ENCODE data around the gene PLXNA4.
"Not testable (repeated sequence)": the region's sequence is repeated elsewhere in the genome, so short reads cannot be mapped to it uniquely, and the experiment has no call there.

The PLXNA4 gene

DNA sequence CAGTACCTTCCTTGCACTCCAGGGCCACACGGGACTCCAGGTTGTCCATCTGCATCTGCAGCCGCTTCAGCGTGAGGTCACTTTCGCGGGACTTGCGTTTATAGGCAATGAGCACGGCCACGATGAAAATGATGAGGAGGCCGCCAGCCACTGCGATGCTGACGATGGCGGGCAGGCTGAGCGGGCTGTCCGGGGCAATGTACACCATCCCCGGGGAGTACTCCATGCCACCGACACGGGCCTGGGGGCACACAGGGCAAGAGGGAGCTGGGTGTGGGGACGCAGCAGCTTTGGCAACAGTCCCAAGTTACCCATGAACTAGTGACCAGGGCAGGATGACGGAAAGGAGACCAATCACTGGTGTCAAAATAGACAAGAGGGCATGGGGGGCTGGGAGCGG, 396.6 kb downstream of the PLXNA4 start:
- Mint-ChIP-seq H3K27ac (no peak overlapping the region), H3K4me1 (ENCODE audit: low read depth) (no peaks in the 10 kb centered on the region), H3K36me3 (ENCODE audit: low read depth) (no peaks in the 10 kb centered on the region), H3K9me3 (no peaks in the 10 kb centered on the region), H3K4me3 (no peak overlapping the region), H3K27me3 (no peaks in the 10 kb centered on the region)

DNA sequence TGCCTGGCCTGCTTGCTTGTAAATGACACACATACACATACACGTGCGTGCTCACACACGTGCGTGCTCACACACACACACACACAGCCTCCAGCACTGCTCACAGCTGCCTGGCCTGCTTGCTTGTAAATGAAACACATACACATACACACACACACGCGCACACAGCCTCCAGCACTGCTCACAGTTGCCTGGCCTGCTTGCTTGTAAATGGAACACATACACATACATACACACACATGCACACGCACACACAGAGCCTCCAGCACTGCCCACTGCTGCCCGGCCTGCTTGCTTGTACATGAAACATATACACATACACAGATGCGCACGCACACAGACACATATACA, 397.2 kb downstream of the PLXNA4 start:
- no peaks in the 10 kb centered on the region for H3K9me3 Mint-ChIP-seq
- no peaks in the 10 kb centered on the region for H3K4me1 Mint-ChIP-seq (ENCODE audit: low read depth)
- no peak overlapping the region for H3K4me3 Mint-ChIP-seq
- no peaks in the 10 kb centered on the region for H3K36me3 Mint-ChIP-seq (ENCODE audit: low read depth)
- H3K27ac Mint-ChIP-seq, result no peak overlapping the region
- H3K27me3 Mint-ChIP-seq, result no peaks in the 10 kb centered on the region

DNA sequence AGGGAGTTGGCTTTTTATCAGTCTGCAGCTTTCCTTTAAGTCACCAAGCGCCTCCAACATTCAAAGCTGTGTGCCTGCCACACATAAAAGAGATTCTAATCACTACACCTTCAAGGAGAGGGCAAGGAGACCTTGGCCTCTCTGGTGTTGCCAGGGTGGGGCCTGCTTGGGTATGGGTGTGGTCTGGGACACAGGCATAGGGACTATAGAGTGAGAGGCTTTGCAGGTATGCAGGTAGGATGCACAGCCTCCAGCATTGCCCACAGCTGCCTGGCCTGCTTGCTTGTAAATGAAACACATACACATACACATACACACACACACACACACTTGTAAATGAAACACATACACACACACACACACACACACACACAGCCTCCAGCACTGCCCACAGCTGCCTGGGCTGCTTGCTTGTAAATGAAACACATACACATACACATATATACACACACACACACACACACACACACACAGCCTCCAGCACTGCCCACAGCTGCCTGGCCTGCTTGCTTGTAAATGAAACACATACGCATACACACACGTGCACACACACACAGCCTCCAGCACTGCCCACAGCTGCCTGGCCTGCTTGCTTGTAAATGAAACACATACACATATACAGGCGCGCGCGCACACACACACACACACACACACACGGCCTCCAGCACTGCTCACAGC, 397.7 kb downstream of the PLXNA4 start:
- not testable (repeated sequence) for H3K4me1 Mint-ChIP-seq (ENCODE audit: low read depth); H3K9me3 Mint-ChIP-seq; H3K27ac Mint-ChIP-seq; H3K27me3 Mint-ChIP-seq; H3K4me3 Mint-ChIP-seq; H3K36me3 Mint-ChIP-seq (ENCODE audit: low read depth)

DNA sequence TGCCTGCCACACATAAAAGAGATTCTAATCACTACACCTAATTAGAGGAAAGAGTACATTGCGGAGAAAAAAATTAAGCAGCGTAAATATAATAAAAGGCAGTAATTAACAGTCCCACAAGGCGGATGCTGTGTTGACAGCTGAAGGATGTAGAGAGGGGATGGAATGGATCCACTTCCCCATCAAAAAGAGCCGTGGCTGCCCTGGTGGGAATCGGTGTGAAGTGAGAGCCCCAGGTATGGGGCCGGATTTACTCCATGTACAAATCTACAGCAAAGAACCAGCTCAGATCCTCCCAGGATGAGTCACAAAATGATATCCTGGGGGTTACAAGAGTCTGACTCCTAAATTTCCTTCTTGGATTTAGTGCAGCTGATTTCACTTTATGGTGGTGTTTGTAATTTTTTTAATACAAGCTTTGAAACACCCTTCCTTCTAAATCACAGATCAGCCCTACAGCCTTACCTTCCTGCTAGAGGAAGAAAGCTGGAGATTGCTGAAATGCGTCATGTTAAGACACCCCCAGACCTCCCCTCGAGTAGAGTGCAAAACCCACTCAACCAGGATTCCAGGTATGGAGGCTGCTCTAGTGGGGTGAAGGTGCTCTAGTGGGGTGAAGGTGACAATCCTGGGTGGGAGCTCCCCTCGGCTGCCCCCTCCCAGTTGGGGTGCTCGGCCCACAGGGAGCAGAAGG, 398.4 kb downstream of the PLXNA4 start:
- H3K36me3 Mint-ChIP-seq (ENCODE audit: low read depth), result no peaks in the 10 kb centered on the region
- H3K9me3 Mint-ChIP-seq, result no peaks in the 10 kb centered on the region
- H3K4me1 Mint-ChIP-seq (ENCODE audit: low read depth), result no peaks in the 10 kb centered on the region
- H3K4me3 Mint-ChIP-seq, result no peak overlapping the region
- H3K27ac Mint-ChIP-seq, result no peak overlapping the region
- H3K27me3 Mint-ChIP-seq, result no peaks in the 10 kb centered on the region

DNA sequence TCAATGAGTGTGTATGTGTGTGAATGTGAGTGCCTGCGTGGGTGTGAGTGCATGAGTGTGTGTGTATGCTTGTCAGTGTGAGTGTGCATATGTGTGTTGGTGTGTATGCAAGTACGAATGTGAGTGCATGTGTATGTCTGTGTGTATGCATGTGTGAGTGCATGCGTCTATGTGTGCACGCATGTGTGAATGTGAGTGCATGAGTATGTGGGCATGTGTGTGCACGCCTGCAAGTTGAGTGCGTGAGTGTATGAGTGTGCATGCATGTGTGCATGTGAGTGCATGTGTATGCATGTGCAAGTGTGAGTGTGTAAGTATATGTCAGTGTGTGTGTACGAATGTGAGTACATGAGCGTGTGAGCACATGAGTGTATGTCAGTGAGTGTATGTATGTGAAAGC, 399.6 kb downstream of the PLXNA4 start:
- H3K36me3 Mint-ChIP-seq (ENCODE audit: low read depth), result no peaks in the 10 kb centered on the region
- no peaks in the 10 kb centered on the region for H3K9me3 Mint-ChIP-seq
- H3K4me3 Mint-ChIP-seq, result no peak overlapping the region
- no peaks in the 10 kb centered on the region for H3K4me1 Mint-ChIP-seq (ENCODE audit: low read depth)
- H3K27me3 Mint-ChIP-seq, result no peaks in the 10 kb centered on the region
- no peak overlapping the region for H3K27ac Mint-ChIP-seq

DNA sequence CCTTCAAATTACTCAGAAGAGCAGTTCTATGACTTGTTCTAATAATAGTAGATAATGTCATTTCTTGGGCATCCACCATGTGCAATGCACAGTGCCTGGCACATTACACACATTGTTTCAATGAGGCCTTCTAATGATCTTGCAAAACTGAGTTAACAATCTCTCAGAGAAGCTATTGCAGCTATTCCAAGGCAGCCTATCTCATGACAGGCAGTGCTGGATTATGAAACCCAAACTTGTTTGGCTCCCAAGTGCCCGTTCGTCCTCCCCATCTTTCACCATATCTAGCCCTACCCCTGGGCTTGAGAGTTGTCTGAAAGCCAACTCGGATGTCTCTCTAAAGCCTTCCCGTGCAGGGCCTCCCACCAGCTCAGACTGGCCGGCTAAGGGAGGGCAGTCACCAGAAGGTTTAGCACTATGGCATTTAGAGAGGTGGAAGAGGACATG, 405.1 kb downstream of the PLXNA4 start:
- H3K27me3 Mint-ChIP-seq, result no peaks in the 10 kb centered on the region

DNA sequence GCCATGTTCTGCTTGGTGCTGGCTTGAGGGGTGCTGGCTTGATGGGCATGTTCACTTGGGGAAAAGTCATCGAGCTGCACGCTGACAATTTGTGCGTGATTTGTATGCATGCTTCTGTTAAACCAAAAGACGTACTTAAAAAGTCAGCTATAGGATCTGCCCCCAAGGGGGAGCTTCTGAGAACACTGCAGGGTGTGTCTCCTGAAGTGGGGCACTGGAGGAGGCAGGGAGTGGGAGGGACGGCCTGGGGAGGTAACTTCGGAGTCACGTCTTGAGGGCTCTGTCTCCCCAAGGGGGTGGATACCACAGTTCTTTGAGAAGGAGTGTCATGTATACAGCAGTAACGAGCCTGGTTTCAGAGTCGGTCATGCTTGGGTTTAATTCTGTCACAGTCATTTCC, 406.5 kb downstream of the PLXNA4 start:
- Mint-ChIP-seq H3K27ac (no peak overlapping the region), H3K4me1 (ENCODE audit: low read depth) (no peaks in the 10 kb centered on the region), H3K4me3 (no peak overlapping the region), H3K27me3 (no peaks in the 10 kb centered on the region), H3K9me3 (no peaks in the 10 kb centered on the region), H3K36me3 (ENCODE audit: low read depth) (no peaks in the 10 kb centered on the region)

More for the DNA sequence above, 405.1 kb downstream of the PLXNA4 start:
- H3K27ac Mint-ChIP-seq, result no peak overlapping the region
- H3K9me3 Mint-ChIP-seq, result no peaks in the 10 kb centered on the region
- H3K4me1 Mint-ChIP-seq (ENCODE audit: low read depth), result no peaks in the 10 kb centered on the region
- H3K4me3 Mint-ChIP-seq, result no peak overlapping the region
- no peaks in the 10 kb centered on the region for H3K36me3 Mint-ChIP-seq (ENCODE audit: low read depth)

DNA sequence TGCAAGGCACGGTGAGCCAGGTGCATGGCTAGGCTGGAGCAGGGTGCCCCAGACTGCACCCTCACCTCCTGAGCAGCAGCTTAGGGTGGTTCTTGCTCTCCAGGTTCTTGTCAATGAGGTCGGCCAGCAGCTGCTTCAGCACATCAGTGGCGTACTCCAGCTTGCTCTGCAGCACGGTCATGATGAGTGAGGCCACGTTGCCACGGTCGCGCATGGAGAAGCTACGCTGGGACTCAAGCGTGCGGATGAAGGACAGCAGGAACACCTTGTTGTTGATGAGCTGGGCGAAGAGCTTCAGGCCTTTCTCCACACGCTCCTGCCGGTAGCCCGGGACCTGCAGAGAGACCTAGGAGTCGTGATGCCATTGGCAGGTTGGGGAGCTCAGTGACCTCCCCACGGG, 408.0 kb downstream of the PLXNA4 start:
- no peak overlapping the region for H3K27ac Mint-ChIP-seq
- H3K4me1 Mint-ChIP-seq (ENCODE audit: low read depth), result no peaks in the 10 kb centered on the region
- H3K9me3 Mint-ChIP-seq, result no peaks in the 10 kb centered on the region
- H3K36me3 Mint-ChIP-seq (ENCODE audit: low read depth), result no peaks in the 10 kb centered on the region
- no peaks in the 10 kb centered on the region for H3K27me3 Mint-ChIP-seq
- H3K4me3 Mint-ChIP-seq, result no peak overlapping the region

DNA sequence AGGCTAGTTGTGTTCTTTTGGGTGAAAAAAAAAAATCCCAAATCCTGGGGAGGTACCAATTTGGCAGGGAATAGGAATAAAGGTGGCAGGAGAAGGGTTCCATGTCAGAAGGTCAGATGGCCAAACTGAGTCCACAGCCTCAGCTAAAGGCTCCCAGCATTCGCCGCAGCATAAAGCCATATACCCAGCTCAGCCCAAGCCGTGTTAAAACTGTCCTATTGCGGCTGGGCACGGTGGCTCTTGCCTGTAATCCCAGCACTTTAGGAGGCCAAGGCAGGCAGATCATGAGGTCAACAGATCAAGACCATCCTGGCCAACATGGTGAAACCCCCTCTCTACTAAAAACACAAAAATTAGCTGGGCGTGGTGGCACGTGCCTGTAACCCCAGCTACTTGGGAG, 410.6 kb downstream of the PLXNA4 start:
- H3K36me3 Mint-ChIP-seq (ENCODE audit: low read depth); H3K27ac Mint-ChIP-seq; H3K27me3 Mint-ChIP-seq; H3K9me3 Mint-ChIP-seq; H3K4me1 Mint-ChIP-seq (ENCODE audit: low read depth); H3K4me3 Mint-ChIP-seq: not testable (repeated sequence)

DNA sequence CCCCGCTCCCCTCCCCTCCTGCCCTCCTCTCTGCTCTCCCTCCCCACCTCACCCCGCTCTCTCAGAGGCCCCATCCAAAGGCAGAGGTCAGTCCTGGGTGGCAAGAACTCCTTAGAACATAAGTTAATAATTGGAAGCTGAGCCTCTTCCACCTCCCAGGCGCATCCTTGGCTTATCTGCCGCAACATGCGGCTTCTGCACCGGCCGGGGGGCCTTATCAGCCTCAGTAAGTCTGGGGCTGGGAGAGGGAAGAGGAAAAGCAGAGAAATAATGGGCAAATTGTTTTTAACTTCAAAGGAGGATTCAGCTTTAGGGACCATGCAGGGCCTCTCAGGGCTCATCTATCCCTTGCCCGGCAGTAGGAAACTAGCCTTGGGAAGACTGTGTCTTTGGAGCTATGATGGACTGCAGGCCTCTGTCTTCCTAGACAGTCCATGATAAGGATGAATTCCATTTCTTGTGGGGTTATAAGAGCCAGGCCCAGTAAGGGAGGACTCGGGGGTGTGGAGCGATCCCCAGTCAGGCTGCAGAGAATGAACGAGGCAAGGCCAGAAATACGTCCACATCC, 411.6 kb downstream of the PLXNA4 start:
- Mint-ChIP-seq H3K4me3 (no peak overlapping the region), H3K27ac (no peak overlapping the region), H3K27me3 (no peaks in the 10 kb centered on the region), H3K9me3 (no peaks in the 10 kb centered on the region), H3K4me1 (ENCODE audit: low read depth) (no peaks in the 10 kb centered on the region), H3K36me3 (ENCODE audit: low read depth) (no peaks in the 10 kb centered on the region)

DNA sequence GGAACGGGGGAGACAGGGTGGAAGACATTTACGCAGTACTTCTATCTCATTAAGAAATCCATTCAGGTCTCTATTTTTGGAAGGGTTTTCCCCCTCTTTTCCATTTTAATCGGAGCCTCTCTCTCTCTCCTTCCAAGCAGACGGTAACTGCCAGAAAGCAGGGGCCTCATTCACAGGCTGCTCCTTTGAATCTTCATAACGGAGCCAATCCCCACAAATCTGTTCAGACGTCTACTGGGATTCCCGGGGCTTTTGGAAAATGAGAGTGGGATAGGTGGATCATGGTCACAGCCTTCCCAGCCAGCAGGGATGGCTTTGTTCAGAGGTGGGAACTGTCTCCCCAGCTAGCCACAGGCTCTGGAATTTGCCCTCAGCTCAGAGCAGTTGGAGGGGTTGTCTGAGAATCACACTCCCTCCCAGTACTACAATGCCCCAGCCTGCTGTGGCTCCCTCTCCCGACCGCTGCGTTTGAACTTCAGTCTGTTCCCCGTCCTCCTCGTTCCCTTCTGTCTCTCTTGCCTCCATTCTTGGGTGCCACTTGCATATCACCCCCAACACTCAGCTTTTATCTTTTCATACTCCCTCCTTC, 413.6 kb downstream of the PLXNA4 start:
- Mint-ChIP-seq H3K27ac (no peak overlapping the region), H3K9me3 (no peaks in the 10 kb centered on the region), H3K4me1 (ENCODE audit: low read depth) (no peaks in the 10 kb centered on the region), H3K4me3 (no peak overlapping the region), H3K36me3 (ENCODE audit: low read depth) (no peaks in the 10 kb centered on the region), H3K27me3 (no peaks in the 10 kb centered on the region)

DNA sequence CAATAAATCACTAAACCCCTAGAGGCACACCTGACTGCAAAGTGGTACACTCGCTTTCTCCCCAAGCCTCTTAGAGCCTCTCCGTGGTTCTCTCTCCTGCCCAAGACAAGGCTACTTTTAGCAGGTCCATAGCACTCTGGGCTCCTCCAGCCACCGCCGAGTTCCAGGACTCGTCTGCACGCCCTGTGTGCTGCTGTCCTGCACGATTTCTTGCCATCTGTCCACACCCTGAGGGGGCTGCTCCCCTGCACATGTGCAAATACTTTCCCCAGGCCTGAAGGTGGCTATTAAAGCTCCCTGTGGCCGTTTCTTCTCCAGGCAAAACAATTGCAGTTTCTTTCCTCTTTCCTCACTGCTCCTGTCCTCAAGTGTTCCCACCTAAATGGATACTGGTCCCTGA, 414.3 kb downstream of the PLXNA4 start:
- Mint-ChIP-seq H3K4me1 (ENCODE audit: low read depth) (no peaks in the 10 kb centered on the region), H3K27me3 (no peaks in the 10 kb centered on the region), H3K27ac (no peak overlapping the region), H3K9me3 (no peaks in the 10 kb centered on the region), H3K4me3 (no peak overlapping the region), H3K36me3 (ENCODE audit: low read depth) (no peaks in the 10 kb centered on the region)

DNA sequence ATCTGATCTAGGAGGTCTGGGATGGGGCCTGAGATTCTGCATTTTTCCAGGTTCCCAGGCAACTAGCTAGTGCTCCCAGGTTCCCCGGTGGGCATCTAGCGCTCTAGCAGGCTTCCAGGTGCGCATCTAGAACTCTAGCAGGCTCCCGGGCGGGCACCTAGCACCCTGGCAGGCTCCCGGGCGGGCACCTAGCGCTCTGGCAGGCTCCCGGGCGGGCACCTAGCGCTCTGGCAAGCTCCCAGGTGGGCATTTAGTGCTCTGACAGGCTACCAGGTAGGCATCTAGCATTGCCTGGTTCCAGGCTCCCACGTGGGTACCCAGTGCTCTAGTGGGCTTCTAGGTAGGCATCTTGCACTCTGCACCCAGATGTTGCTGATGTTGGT, 414.7 kb downstream of the PLXNA4 start:
- Mint-ChIP-seq H3K9me3 (no peaks in the 10 kb centered on the region), H3K4me1 (ENCODE audit: low read depth) (no peaks in the 10 kb centered on the region), H3K36me3 (ENCODE audit: low read depth) (no peaks in the 10 kb centered on the region), H3K27ac (no peak overlapping the region), H3K27me3 (no peaks in the 10 kb centered on the region), H3K4me3 (no peak overlapping the region)

DNA sequence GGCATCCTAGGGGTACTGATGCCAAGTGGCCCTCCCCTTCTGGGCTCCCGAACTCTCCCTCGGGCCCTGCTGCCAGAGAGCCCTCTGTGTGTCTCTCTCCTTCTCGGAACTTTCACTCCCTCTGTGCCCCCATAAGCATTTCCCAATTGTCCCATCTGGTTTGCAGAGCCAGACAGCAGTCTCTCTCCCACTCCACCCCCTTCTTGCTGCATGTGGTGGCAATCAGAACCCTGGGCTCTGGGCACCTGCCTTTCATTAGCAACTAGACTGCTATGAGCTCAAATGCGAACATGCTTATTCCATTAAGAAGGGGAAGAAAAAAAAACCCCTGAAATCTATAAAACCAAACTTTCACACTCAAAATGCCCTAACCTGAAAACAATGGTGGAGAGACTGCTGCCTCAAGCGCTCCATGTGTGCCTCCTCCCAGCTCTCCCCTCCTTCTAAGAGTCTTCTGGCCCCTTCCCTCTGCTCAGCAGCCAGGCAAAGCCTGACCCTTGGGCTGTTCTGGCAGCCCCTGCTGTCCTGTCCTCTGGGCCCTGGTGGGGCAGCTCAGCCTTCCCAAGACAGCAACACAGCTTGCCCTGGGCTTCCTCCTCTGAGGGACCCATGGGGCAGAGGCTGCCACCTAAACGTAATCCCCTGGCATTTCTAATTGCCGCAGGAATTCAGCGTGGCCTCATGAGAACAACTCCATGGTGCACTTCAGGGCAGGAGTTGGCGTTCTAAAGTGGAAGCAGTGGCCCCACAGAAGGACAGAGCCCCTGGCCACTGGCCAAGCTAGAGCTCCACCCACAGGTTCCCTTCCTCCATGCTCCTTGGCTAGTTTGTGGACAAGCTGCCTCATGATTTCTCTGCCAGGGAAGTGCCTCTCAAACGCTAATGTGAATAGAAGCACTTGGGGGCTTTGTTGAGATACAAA, 415.4 kb downstream of the PLXNA4 start:
- no peak overlapping the region for H3K4me3 Mint-ChIP-seq
- H3K9me3 Mint-ChIP-seq, result no peaks in the 10 kb centered on the region
- no peaks in the 10 kb centered on the region for H3K36me3 Mint-ChIP-seq (ENCODE audit: low read depth)
- H3K27me3 Mint-ChIP-seq, result no peaks in the 10 kb centered on the region
- no peaks in the 10 kb centered on the region for H3K4me1 Mint-ChIP-seq (ENCODE audit: low read depth)
- no peak overlapping the region for H3K27ac Mint-ChIP-seq

DNA sequence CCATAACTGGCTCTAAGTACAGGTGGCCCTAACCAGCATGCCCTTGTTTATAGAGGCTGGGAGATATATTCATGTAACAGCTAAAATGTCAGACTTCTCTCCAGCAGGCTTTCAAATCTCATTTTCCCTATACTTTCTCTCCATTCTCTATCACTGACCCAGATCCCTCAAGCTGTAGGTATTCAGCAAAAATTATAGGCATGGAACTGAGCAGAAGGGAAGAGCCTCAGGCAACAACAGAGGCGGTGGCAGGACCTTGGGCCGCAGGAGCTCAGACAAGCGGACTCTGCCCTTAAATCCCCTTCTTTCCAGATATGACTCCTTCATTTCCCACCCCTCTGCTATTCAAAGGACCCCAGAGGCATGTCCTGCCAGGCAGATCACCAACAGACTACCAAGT, 417.4 kb downstream of the PLXNA4 start:
- H3K27me3 Mint-ChIP-seq, result no peaks in the 10 kb centered on the region
- H3K4me3 Mint-ChIP-seq, result no peak overlapping the region
- no peaks in the 10 kb centered on the region for H3K9me3 Mint-ChIP-seq
- H3K27ac Mint-ChIP-seq, result no peak overlapping the region
- H3K36me3 Mint-ChIP-seq (ENCODE audit: low read depth), result no peaks in the 10 kb centered on the region
- H3K4me1 Mint-ChIP-seq (ENCODE audit: low read depth), result no peaks in the 10 kb centered on the region

Data from stimulated activated naive CD8-positive, alpha-beta T cell treated with anti-CD3 and anti-CD28 coated beads, Interleukin-15, Interleukin-2, amounts not matched to agents 100 ng/mL and 50 ng/mL, for 24 hours (primary cell).